Astrocyte (in vitro differentiated cells and primary cell): ENCODE results near the gene UBE2QL1. TPM values are rescaled to one million over a fixed set of nuclear protein-coding genes. Genes with fewer than 3 reads are reported as not detected.

Experiments
- DNase-seq: peaks from one replicate; pipeline ENCODE4 v3.0.0-alpha.2; 2010; ENCODE audit warnings: low read depth
- FAIRE-seq: peaks from 2 replicates; lab custom pipeline; 2011; peaks lifted over from hg19 to GRCh38; lab: Jason Lieb, UNC
- H2AFZ ChIP-seq: 2 replicates; pipeline ENCODE4 v1.6.0; 2012; ENCODE audit warnings: low read depth, low read length, inconsistent platforms
- H3K27ac ChIP-seq: 2 replicates; pipeline ENCODE4 v1.5.1; 2011; ENCODE audit warnings: low read depth, low read length, inconsistent platforms
- H3K27me3 ChIP-seq: 2 replicates; pipeline ENCODE4 v1.6.0; 2011; ENCODE audit warnings: low read length, inconsistent platforms; ENCODE audit not compliant: insufficient read depth
- H3K36me3 ChIP-seq: 2 replicates; pipeline ENCODE4 v1.5.1; 2011; ENCODE audit warnings: low read length, inconsistent platforms; ENCODE audit not compliant: insufficient read depth
- H3K4me1 ChIP-seq: 2 replicates; pipeline ENCODE4 v1.5.1; 2011; ENCODE audit warnings: low read length, inconsistent platforms; ENCODE audit not compliant: insufficient read depth
- H3K4me2 ChIP-seq: 2 replicates; pipeline ENCODE4 v1.6.0; 2012; ENCODE audit warnings: low read length, inconsistent platforms
- H3K4me3 ChIP-seq: 2 replicates; pipeline ENCODE4 v1.5.1; 2011; ENCODE audit warnings: low read depth, mild to moderate bottlenecking, low read length, inconsistent platforms; ENCODE audit not compliant: insufficient read depth
- H3K79me2 ChIP-seq: 2 replicates; pipeline ENCODE4 v1.6.0; 2012; ENCODE audit warnings: mild to moderate bottlenecking, low read length, inconsistent platforms; ENCODE audit not compliant: insufficient read depth
- H3K9ac ChIP-seq: 2 replicates; pipeline ENCODE4 v1.6.0; 2012; ENCODE audit warnings: mild to moderate bottlenecking, low read length, inconsistent platforms
- H3K9me3 ChIP-seq: 2 replicates; pipeline ENCODE4 v1.5.1; 2012; ENCODE audit warnings: low read depth, mild to moderate bottlenecking, low read length, inconsistent platforms; ENCODE audit not compliant: insufficient read depth
- H4K20me1 ChIP-seq: 2 replicates; pipeline ENCODE4 v1.6.0; 2012; ENCODE audit warnings: low read length, inconsistent platforms; ENCODE audit not compliant: insufficient read depth
- H3K27ac Mint-ChIP-seq: one replicate; pipeline ENCODE4 v1.8.0; 2021; ENCODE audit warnings: mild to moderate bottlenecking, mixed read lengths; ENCODE audit not compliant: unreplicated experiment
- H3K27me3 Mint-ChIP-seq: one replicate; pipeline ENCODE4 v1.8.0; 2021; ENCODE audit warnings: low read depth, mixed read lengths; ENCODE audit not compliant: unreplicated experiment
- H3K36me3 Mint-ChIP-seq: one replicate; pipeline ENCODE4 v1.8.0; 2021; ENCODE audit warnings: low read depth, mixed read lengths; ENCODE audit not compliant: unreplicated experiment
- H3K4me1 Mint-ChIP-seq: one replicate; pipeline ENCODE4 v1.8.0; 2021; ENCODE audit warnings: low read depth, mixed read lengths; ENCODE audit not compliant: unreplicated experiment
- H3K4me3 Mint-ChIP-seq: one replicate; pipeline ENCODE4 v1.8.0; 2021; ENCODE audit warnings: mild to moderate bottlenecking, moderate library complexity, mixed read lengths; ENCODE audit not compliant: unreplicated experiment
- H3K9me3 Mint-ChIP-seq: one replicate; pipeline ENCODE4 v1.8.0; 2021; ENCODE audit warnings: mild to moderate bottlenecking, mixed read lengths; ENCODE audit not compliant: unreplicated experiment
- EZH2 ChIP-seq: IDR thresholded peaks from 2 replicates; pipeline ENCODE4 v1.6.1; 2012; ENCODE audit warnings: mild to moderate bottlenecking, low read length, inconsistent platforms; ENCODE audit not compliant: insufficient read depth
- total RNA-seq: library from RNA; stranded (reverse); gene quantifications from 2 replicates; pipeline ENCODE4 v1.2.1, GENCODE V29; 2021
- TF ChIP-seq, protein P1 (sequence below): IDR thresholded peaks from 2 replicates; pipeline ENCODE4 v1.5.1; 2011; ENCODE audit warnings: low read depth, mild to moderate bottlenecking, inconsistent platforms, low read length, moderate library complexity; ENCODE audit not compliant: insufficient read depth

Gene UBE2QL1
- total RNA-seq, 1 donor from 2014 or later, result 0.50 TPM

DNA sequence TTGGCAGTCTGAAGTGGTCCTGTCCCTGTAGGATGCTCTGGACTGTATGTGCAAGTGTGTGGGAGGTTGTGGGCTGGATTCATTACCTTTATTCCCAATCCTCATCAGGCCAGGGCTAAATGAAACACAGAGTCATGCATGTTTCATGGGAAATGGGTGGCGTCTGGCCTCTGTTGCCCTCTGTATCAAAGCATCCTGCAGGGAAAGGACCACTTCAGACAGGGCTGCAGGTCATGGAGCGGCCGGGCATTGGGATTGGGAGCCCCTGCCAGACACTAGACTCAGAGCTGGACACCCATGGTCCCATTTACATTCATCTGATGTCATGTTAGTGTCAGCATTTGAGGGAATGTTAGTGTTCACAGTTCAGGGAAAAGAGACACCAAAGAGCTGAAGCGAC, 53.8 kb downstream of the UBE2QL1 start:
- DNase-seq (no peak), FAIRE-seq (no peak)
- no peaks in the 10 kb centered on the region for H3K36me3 Mint-ChIP-seq
- no peak overlapping the region for H3K9ac ChIP-seq
- H4K20me1 ChIP-seq, result no peaks in the 10 kb centered on the region
- H3K4me2 ChIP-seq, result no peak overlapping the region
- no peaks in the 10 kb centered on the region for H3K27me3 ChIP-seq
- no peak overlapping the region for H2AFZ ChIP-seq
- no peak overlapping the region for H3K4me3 ChIP-seq
- no peak overlapping the region for H3K4me3 Mint-ChIP-seq
- H3K27ac Mint-ChIP-seq, result no peak overlapping the region
- no peak for TF ChIP-seq EZH2
- TF ChIP-seq, protein P1, sequence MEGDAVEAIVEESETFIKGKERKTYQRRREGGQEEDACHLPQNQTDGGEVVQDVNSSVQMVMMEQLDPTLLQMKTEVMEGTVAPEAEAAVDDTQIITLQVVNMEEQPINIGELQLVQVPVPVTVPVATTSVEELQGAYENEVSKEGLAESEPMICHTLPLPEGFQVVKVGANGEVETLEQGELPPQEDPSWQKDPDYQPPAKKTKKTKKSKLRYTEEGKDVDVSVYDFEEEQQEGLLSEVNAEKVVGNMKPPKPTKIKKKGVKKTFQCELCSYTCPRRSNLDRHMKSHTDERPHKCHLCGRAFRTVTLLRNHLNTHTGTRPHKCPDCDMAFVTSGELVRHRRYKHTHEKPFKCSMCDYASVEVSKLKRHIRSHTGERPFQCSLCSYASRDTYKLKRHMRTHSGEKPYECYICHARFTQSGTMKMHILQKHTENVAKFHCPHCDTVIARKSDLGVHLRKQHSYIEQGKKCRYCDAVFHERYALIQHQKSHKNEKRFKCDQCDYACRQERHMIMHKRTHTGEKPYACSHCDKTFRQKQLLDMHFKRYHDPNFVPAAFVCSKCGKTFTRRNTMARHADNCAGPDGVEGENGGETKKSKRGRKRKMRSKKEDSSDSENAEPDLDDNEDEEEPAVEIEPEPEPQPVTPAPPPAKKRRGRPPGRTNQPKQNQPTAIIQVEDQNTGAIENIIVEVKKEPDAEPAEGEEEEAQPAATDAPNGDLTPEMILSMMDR, result no peak
- peaks cover 22% of the 10 kb centered on the region for H3K4me1 Mint-ChIP-seq
- H3K9me3 Mint-ChIP-seq, result no peaks in the 10 kb centered on the region
- no peaks in the 10 kb centered on the region for H3K36me3 ChIP-seq
- no peaks in the 10 kb centered on the region for H3K4me1 ChIP-seq
- H3K9me3 ChIP-seq, result no peaks in the 10 kb centered on the region
- no peak overlapping the region for H3K27ac ChIP-seq
- peaks cover 7% of the 10 kb centered on the region for H3K27me3 Mint-ChIP-seq
- no peaks in the 10 kb centered on the region for H3K79me2 ChIP-seq

DNA sequence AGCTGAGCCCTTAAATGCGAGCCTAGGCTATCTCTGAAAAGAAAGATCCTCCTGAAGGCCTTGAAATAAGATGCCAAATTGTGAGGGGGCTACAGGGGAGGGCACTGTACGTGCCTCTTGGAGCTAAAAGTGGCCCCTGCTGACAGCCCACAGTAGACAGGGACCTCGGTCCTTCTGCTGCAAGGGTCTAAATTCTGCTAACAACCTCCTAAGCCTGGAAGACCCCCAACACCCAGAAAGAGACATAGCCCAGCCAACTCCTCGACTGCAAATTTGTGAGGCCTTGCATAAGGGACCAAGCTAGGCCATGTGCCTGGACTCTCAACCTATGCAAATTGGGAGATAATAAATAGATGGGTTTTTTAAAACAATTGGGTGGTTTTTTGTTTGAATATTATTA, 54.7 kb downstream of the UBE2QL1 start:
- Histone ChIP-seq H3K9ac (no peak overlapping the region), H3K9me3 (peaks cover under 1% of the 10 kb centered on the region), H3K79me2 (no peaks in the 10 kb centered on the region), H3K36me3 (no peaks in the 10 kb centered on the region), H3K27me3 (no peaks in the 10 kb centered on the region), H3K27ac (no peak overlapping the region), H3K4me1 (no peaks in the 10 kb centered on the region), H3K4me2 (no peak overlapping the region), H4K20me1 (no peaks in the 10 kb centered on the region), H2AFZ (no peak overlapping the region), H3K4me3 (no peak overlapping the region)
- Mint-ChIP-seq H3K4me3 (no peak overlapping the region), H3K27me3 (peaks cover 9% of the 10 kb centered on the region), H3K36me3 (no peaks in the 10 kb centered on the region), H3K9me3 (peaks cover 4% of the 10 kb centered on the region), H3K4me1 (peaks cover 20% of the 10 kb centered on the region), H3K27ac (no peak overlapping the region)
- no peak for TF ChIP-seq EZH2
- TF ChIP-seq, protein P1, result no peak
- DNase-seq (no peak), FAIRE-seq (no peak)

DNA sequence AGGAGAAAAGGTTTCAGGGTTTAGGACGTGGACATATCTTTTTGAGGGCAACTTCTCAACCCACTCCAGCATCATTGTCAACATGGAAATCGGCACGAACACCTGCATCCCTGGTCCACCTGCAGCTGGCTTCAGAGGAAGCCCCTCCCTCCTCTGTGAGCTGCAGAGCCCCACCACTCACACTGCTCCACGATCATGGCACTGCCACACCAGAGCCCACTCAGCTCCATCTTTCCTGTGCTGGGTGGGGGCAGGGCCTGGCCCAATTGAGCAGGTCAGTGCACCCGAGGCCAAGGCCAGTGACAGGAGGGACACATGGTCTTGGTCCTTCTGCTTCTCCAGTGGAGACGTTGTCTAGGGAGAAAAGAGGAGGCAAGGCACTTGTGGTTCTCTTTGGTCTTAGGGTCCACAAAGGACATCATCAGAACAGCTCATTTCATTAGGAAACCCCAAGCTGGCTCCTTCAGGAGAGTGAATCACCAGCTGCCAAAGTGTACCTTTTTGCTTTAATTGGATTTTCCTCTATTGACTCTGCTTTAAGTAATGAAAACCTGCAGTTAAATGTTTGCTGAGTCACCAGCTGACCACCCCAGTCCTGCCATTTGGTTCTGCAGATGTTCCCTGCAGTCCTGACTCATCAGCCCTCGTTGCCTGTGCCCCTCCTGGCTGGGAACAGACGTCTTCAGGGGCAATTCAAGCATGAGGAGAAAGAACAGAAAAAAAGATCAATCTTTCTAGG, 56.2 kb downstream of the UBE2QL1 start:
- Histone ChIP-seq H3K36me3 (no peaks in the 10 kb centered on the region), H3K79me2 (no peaks in the 10 kb centered on the region), H2AFZ (no peak overlapping the region), H3K27ac (no peak overlapping the region), H3K9me3 (peaks cover 5% of the 10 kb centered on the region), H4K20me1 (no peaks in the 10 kb centered on the region), H3K9ac (no peak overlapping the region), H3K4me1 (no peaks in the 10 kb centered on the region), H3K27me3 (no peaks in the 10 kb centered on the region), H3K4me3 (no peak overlapping the region), H3K4me2 (no peak overlapping the region)
- FAIRE-seq (no peak), DNase-seq (peak; percentile 22)
- Mint-ChIP-seq H3K36me3 (no peaks in the 10 kb centered on the region), H3K4me3 (no peak overlapping the region), H3K27ac (no peak overlapping the region), H3K4me1 (peaks cover 17% of the 10 kb centered on the region), H3K27me3 (peaks cover 9% of the 10 kb centered on the region), H3K9me3 (peaks cover 7% of the 10 kb centered on the region)
- no peak for TF ChIP-seq EZH2
- TF ChIP-seq, protein P1, result no peak
